Dermis blood vessel endothelial cell (primary cell): ENCODE results near the gene ZDHHC11. TPM values are rescaled to one million over a fixed set of nuclear protein-coding genes. Genes with fewer than 3 reads are reported as not detected.
"Not testable (repeated sequence)": the region's sequence is repeated elsewhere in the genome, so short reads cannot be mapped to it uniquely, and the experiment has no call there.

Experiments
- DNase-seq: peaks from one replicate; pipeline ENCODE4 v3.0.0; 2010
- total RNA-seq: library from RNA; depleted of rRNA; stranded (reverse); fragments of >200 nt; gene quantifications from 2 replicates; pipeline ENCODE4 v1.2.3, GENCODE V29; 2014

ZDHHC11 gene
- total RNA-seq, 1 donor from 2014 or later = 1.7 TPM

DNA sequence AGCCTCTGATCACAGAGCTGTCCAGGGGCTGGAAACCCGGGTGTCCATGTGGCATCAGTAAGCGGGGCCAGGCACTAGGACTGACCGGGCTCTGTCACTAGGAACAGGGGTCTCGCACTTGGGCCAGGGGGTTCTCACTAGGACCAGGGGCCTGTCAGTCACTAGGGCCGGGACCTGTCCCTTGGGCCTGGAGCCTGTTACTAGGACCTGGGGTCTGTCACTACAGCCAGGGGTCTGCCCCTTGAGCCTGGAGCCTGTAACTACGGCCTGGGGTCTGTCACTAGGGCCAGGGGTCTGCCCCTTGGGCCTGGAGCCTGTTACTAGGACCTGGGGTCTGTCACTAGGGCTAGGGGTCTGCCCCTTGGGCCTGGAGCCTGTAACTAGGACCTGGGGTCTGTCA lies 76.5 kb downstream of the ZDHHC11 start:
- not testable (repeated sequence) for DNase-seq

DNA sequence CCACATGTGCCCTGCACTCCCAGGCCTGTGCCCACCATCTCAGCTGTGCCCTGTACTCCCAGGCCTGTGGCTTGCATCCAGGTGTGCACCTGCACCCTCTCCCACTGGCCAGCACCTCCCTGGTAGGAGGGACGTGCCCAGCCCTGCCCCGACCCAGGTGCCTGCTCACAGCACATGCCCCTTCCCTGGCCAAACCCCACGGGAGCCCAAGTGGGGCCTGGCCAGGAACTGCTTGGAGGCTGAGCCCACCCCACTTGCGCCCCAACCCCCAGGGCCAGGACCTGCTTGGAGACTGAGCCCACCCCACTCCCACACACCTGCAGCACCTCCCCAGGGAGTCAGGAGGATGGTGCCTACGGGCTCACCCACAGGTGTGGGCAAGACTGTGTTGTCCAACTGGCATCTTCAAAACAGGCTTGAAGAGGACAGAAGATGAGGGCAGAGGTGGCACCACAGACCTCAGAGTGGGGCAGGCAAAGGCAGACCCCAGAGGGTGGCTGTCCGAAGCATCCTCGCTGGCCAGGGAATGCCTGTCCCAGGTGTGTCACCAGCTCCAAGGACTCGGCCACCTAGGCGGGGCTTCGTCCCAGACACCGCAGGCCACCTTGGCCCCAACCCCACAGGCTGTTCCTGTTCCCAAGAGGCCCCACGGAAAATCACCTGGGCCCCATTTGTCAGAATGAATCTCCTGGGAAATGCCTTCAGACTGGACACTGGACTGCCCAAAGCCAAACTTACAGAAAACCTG lies 77.1 kb downstream of the ZDHHC11 start:
- no peak for DNase-seq

- not testable (repeated sequence) for DNase-seq
Observed at GRCh38 chr5:772931-773330, 77.9 kb downstream of the ZDHHC11 start.

DNA sequence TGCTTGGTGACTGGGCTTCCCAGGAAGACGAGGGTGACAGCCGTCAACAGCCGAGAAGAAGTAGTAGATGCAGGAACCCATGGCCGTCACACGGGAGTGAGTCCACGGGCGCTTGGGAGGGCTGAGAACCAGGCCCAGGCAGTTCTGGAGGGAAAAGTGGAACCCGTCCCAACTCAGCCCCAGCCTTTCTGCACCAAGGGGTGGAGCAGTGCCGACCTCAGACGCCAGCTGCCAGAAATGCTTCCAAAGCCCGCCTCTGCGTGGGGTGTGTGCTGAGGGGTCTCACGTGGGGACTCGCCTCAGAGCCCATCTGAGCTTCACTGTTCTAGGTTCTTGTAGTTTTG lies 78.3 kb downstream of the ZDHHC11 start:
- not testable (repeated sequence) for DNase-seq

DNA sequence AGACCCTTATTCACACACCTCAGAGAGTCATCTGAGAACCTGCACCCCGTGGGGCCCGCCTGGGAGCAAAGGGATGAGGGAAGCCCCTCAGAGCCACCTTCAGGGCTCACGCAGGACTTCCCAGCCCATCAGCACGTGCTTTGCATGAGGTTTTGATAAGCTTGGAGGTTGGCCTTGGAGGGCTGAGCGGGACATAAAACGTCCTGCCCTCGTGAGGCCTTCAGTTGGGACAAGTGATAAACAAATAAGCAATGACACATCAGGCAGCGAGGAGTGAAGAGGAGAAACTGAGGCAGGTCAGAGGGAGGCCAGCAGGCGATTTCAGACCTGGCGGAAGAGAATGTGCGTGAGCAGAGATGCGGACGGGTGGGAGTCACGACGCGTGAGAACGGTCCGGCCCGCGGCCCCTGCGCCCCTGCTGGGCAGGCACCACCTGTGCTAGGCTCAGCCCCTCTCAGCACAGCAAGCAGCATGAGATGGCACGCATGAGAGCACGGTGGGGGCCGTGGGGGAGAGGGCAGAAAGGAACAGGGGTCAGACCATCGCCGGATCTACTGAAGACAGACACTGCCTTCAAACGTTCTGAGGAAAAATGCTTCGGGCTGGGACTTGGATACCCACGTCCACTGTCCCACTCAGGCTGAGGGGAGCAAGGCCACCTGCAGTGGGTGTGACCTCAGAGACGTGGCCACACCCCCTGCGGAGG lies 78.8 kb downstream of the ZDHHC11 start:
- not testable (repeated sequence) for DNase-seq

DNA sequence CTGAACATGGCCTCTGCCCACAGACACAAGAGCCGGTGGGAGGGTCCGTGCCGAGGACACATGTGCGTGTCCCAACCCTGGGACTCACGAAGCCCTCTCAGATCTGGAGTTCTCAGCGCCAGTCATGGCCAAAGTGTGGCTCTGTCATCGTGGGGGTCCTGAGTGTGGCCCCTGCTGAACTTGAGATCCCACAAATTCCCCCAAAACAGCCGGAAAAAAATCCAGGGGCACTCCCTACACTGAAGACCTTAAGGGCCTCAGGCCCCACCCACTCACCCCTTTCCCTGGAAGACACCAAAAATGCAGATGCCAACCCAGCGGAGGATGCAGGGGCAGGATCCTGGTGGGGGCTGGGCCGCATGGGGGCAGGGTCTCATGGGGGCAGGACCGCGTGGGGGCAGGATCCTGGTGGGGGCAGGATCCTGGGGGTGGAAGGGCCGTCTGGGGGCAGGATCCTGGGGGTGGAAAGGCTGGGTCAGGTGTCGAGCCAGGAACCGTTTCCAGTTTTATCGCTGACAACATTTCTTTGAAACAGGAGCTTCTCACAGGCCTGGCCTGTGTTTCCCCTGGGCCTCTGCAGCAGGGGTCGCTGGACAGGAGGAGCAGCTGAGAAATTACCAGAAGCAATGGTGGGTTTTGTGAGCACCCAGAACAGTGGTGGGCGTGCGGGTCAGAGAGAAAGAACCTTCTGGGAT lies 79.6 kb downstream of the ZDHHC11 start:
- DNase-seq = not testable (repeated sequence)

- not testable (repeated sequence) for DNase-seq
Observed at GRCh38 chr5:770585-770984, 80.2 kb downstream of the ZDHHC11 start.

DNA sequence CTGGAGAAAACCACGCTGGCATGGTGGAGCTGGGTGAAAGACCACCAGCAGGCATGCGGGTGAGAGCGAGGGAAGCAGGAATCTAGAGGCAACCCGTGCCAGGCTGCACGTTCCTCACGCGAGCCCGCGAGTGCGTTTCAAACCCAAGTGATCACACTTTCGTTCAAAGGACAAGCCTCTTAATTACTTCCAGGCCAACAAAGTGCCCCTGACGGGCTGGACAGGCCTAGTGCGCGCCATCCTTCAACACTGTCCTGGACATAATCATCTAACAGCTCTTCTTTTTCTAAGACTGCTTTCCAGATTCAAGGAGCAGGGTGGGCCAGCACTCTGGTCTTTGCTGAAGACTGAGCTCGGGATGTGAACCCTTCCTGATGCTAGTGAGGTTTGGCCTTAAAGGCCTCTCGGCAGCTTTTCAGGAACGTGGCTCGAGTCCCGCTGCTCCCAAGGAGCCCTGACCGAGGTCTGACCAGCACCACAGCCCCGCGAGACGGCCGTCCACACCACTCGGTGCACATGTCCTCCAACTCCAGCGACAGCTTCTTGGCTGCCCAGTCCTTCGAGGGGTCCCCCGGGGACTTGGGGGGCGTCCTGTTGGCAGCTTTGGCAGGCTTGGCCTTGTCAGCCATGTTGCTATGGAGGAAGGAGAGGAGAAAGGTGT lies 81.2 kb downstream of the ZDHHC11 start:
- not testable (repeated sequence) for DNase-seq

- no peak for DNase-seq
Observed at GRCh38 chr5:766666-767431, 83.9 kb downstream of the ZDHHC11 start.

DNA sequence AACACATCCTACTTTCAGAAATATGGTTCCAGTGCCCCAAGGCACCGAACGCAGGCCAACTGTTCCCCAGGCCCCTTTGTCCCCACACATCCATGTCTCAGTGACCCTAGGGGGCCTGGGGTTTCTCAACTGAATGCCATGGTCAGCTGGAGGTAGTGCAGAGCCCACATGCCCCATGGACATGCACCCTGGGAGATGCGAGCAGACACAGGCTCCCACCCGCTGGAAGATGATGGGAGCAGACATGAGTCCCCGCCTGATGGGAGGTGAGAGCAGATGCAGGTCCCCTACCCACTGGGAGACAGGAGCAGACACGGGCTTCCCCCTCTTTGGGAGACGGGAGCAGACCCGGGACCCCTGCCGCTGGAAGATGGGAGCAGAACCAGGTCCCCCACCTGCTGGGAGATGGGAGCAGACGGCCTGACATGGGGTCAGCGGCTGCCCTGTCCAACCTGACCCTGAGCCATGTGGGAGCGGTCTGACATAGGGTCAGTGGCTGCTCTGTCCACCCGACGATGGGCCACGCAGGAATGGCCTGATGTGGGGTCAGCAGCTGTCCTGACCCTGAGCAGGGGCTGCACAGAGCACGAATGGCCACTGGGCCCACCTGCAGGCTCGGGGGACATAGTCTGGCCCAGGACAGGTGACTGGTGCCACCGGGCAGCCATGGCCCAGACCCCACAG lies 84.7 kb downstream of the ZDHHC11 start:
- DNase-seq = no peak

- DNase-seq = no peak
Observed at GRCh38 chr5:763998-764781, 86.6 kb downstream of the ZDHHC11 start.

DNA sequence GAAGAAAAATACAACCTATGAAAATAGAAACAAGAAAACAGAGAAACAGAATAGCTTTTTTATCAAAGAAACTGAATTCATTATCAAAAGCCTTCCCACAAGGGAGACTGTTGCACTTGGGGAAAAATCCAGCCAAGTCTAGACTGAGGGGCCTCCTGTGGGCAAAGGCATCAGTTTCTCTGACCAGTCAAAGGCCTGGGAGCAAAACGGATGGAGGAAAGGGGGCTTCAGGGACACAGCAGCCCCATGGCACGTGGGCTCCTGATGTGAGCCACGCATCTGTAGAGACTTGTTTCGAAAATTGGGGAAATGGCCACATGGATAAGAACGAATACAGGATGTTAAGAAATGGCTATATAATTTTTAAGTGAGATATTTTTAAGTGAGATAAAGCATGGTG lies 87.4 kb downstream of the ZDHHC11 start:
- no peak for DNase-seq

DNA sequence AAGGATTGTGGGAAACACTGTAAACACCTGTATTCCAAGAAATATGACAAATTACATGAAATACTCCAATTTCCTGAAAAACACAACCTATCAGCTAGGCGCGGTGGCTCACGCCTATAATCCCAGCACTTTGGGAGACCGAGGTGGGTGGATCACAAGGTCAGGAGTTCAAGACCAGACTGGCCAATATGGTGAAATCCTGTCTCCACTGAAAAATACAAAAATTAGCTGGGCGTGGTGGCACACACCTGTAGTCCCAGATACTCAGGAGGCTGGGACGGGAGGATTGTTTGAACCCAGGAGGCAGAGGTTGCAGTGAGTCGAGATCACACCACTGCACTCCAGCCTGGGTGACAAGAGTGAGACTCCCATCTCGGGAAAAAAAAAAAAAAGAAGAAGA lies 87.8 kb downstream of the ZDHHC11 start:
- DNase-seq = not testable (repeated sequence)

DNA sequence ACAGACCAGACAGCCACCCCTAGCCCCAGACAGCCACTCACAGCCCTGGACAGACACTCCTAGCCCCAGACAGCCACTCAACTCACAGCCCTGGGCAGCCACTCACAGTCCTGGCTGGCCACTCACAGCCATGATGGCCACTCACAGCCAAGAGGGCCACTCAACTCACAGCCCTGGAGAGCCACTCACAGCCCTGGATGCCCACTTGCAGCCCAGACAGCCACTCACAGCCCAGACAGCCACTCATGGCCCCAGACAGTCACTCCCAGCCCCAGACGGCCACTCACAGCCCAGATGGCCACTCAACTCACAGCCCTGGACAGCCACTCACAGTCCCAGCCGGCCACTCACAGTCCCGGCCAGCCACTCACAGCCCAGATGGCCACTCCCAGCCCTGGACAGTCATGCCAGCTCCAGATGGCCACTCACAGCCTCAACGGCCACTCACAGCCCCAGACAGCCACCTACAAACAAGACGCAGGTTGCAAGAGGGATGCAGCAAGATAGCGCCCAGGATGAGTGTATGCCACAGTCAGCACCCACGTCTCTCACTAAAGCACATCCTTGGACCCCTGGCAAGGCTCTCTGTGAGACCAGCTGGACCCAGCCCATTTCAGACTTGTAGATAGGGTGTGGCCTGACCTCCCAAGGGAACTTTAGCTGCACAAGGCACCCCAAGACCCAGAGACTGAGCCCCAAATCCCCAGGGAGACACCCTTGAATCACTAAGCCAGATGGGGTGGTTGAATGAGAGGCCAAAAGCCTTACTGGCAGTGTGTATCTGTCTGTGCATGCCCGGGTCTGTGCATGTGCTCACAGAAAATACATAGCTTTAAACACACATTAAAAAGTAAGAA lies 88.7 kb downstream of the ZDHHC11 start:
- DNase-seq = no peak

GRCh38 chr5:761059-761771 lies 89.6 kb downstream of the ZDHHC11 start:
- DNase-seq = no peak

GRCh38 chr5:760363-761058 lies 90.3 kb downstream of the ZDHHC11 start:
- DNase-seq = no peak

- DNase-seq = no peak
Observed at GRCh38 chr5:759781-760362, 90.9 kb downstream of the ZDHHC11 start.

DNA sequence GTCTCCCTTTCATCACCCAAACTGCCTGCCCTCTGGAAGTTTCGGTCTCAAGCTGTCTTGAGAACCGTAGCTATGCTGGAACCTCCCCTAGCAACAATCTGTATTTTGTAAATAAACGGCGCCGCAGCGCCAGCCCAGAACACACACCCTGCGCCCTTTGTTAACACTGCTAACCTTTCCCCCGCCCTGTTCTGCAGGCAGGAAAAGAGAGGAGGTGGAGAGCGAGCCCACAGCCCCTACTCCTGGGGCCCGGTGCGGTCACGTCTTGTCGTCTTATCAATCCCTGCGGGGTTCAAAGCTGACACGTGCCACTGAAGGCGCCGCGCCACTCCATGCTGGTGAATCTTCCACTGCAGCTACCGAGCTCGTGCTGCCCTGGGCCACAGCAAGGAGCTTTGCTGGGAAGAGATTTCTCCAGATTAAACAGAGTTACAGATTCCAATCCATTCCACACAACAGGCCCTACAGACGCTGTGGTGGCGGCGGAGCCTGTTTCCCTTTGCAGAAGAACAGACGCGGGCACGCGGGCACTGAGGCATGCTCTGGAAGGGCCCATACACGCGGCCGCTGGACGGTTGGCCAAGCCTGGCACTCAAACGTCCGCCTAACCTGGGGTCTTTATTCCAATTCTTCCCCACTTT lies 91.6 kb downstream of the ZDHHC11 start:
- peak; percentile 41 for DNase-seq
